SKM-1 treated with dmso at 0.1 percent for 144 hours (cell line): ENCODE results near the gene MAPKAP1.
"Not testable (repeated sequence)": the region's sequence is repeated elsewhere in the genome, so short reads cannot be mapped to it uniquely, and the experiment has no call there.

Experiments
- DNase-seq: peaks from one replicate; lab custom pipeline; 2025; ENCODE audit not compliant: unreplicated experiment; lab: John Stamatoyannopoulos, UW

Gene MAPKAP1

DNA sequence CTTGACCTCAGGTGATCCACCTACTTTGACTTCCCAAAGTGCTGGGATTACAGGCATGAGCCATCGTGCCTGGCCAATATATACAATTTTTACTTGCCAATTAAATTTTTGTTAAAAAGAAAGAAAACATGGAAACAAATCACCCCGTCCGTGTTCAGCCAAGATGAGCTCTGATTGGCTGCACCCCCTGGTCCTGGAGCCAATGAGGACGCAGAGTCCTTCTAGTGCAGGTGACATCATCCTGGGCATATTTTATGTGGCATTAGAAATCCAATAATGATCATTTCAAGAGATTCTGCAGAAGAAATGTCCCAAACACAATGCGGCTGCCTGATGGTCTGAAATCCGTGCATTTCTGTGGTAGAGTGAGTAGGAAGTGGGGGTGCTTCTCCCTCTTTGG, 285.8 kb downstream of the MAPKAP1 start:
- DNase-seq: no peak

DNA sequence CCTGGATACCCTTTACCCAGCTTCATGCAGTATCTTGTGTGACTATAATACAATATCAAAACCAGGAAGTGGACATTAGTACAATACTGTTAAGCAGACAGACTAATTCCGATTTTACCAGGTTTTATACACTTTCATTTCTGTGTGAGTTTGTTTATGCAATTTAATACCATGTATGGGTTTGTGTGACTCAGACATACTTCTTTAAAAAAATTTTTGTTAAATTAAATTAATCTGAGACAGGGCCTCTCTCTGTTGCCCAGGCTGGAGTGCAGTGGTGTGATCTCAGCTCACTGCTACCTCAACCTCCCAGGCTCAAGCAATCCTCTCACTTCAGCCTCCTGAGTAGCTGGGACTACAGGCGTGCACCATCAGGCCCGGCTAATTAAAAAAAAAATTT, 288.6 kb downstream of the MAPKAP1 start:
- DNase-seq: no peak

DNA sequence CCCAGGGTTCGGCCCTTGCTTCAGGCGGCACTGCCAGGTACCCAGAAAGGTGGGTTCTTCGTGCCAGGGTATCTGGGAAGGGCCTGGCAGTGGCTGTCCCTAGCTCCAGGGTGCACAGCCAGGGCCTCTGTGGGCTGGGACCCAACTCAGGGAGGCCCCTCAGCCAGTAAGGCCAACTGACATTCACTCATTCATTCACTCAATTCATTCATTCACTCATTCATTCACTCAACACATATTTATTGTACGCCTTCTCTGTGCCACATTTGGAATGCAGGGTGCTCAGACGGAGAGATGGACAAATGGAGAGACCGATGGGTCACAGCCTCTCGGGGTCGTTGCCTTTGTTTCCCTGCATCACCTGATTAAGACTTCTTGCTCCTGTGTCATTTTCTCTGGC, 290.5 kb downstream of the MAPKAP1 start:
- DNase-seq: no peak

DNA sequence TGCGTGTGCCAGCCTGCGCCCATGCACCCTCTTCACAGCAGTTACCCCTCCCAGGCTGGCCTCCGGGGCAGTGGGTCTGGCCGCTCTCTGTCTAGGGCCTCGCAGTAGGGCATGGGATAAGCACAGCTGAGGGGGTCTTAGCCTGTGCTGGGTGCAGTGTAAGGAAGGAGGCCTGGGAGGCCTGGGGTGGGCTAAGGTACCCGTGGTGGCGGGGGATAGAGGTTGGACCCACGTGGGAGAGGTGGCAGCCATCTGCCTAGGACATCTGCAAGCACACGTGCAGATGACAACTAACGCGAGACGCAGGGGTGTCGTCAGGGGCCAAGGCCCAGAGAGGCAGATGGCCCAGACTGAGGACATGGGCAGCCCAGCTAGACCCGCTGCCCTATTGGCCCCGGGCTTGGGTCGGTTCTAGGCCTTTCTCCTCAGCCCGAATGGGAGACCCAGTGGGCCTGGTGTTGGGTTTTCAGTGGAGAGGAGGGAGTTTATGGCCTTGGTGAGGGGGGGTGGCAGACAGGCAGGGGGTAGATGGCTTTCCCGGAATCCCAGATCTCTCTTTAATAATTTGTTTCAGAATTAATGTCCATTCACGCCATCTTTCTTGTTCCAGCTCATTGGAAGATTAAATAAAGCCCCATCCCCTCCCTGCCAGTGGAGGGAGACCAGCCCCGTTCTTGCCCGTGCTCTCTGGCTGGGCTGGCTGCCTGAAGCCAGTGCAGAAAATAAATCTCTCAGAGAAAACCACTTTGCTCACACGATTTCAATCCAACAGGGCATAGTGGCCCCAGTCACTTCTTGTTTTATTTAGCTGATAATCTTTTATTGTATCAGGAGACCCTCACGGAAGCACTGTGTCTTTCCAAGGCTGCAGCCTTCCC, 291.2 kb downstream of the MAPKAP1 start:
- no peak for DNase-seq

DNA sequence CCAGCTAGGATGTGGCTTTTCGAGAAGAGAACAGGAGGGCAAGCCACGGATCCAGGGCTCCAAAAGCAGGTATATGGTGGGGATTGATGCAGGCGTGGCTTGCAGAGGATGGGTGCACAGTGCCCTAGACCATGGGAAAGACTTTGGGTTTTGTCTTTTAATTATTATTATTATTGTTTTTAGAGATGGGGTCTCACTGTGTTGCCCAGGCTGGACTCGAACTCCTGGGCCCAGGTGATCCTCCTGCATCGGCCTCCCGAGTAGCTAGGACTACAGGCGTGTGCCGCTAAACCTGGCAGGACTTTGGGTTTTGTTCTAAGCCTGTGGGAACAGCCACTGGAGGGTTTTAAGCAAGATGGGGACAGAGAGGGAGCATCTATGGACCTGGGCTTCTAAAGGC, 293.4 kb downstream of the MAPKAP1 start:
- DNase-seq: no peak

DNA sequence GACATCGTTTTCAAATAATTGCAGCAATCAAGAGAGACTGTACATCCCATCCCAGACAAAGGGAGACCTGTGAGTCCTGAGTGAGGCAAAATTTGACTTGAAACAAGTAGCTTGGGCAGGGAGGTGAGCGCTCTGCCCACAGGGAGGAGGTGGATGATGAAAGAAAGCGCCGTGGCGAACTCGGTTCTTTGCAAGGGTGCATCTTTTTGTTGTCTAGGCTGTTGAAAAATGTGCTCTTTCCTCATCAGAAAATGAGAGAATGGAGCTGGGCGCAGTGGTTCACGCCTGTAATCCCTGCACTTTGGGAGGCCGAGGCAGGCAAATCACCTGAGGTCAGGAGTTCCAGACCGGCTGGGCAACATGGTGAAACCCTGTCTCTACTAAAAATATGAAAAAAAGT, 294.8 kb downstream of the MAPKAP1 start:
- DNase-seq: no peak

DNA sequence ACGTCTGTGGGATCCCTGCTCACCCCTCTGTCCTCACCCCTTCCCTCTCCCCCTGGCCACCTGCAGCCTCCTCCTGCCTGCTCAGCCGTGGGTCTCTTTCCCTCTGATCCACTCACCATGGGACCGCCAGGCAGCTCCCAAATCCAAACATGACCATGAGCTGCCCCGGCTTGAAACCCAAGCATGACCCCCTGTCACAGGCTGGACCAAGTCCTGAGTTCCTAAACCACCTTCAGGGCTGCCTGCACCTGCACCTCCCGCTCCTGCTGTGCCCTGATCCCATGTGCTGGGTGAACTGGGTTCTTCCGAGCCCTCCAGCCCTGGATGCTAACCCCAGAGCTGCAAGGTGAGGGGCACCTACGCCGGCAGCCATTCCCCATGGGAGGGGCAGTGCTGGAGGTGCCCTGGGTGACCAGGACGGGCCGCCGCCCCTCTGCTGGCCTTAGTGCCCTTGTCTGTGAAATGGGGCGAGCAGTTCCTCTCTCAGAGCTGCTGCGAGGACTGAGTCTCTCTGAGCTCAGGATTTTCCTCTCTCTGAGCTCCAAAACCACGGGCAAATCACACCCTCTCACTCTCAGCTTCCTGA, 295.7 kb downstream of the MAPKAP1 start:
- no peak for DNase-seq

DNA sequence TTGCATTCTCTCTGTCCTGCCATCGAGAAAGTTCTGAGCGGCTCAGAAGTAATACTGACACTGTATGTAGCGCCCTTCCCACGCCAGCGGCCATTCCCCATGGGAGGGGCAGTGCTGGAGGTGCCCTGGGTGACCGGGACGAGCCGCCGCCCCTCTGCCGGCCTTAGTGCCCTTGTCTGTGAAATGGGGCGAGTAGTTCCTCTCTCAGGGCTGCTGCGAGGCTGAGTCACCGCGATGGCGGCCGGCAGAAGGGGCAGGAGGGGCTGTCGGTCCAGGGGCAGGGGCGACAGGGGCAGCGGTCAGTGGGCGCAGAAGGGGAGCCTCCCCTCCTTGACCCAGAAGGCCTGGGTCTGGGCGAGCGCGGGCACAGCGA, 296.5 kb downstream of the MAPKAP1 start:
- no peak for DNase-seq

DNA sequence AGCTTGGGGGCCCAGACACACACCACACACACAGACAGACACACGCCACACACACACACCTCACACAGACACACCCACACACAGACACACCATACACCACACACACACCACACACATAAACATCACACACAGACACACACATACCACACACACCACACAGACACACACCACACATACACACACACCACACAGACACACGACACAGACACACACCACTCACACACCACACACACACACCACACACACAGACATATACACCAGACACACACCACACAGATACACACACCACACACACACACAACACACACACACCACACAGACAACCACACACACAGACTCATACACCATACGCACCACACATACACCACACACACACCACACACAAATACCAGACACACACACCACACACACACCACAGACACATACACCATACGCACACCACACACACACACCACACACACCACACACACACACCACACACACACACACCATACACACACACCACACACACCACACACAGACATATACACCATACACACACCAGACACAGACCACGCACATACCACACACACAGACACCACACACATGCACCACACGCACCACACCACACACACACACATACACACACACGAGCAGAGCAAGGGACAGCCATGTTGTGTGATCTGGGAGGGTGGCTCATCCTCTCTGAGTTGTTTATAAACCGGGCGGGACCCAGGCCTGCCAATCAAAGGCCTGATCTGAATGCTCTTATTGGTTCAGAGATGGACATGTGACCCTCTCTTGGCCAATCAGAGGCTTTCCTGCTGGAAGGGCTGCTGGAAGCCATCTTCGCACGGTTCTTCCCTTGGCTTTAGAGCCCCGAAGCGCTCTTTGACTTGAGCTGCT, 297.1 kb downstream of the MAPKAP1 start:
- no peak for DNase-seq

DNA sequence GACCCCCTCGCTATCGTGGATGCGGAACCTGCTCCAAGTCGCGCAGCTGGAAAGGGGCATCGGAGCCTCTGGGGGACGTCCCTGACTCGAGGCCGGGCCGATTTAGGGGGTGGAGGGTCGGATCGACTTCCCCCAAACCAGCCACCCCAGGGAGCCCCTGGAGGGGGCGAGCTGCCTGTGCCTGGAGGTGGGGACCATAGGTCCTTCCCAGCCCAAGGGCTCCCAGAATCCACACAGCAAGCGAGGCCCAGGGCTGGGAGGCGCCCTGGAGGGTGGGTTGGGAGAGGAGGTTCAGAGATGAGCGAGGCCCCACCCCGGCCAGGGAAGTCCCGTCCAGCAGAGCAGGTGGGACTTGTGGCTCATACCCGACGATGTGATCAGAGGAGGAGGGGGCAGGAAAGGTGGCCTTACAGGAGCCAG, 297.8 kb downstream of the MAPKAP1 start:
- DNase-seq: no peak

DNA sequence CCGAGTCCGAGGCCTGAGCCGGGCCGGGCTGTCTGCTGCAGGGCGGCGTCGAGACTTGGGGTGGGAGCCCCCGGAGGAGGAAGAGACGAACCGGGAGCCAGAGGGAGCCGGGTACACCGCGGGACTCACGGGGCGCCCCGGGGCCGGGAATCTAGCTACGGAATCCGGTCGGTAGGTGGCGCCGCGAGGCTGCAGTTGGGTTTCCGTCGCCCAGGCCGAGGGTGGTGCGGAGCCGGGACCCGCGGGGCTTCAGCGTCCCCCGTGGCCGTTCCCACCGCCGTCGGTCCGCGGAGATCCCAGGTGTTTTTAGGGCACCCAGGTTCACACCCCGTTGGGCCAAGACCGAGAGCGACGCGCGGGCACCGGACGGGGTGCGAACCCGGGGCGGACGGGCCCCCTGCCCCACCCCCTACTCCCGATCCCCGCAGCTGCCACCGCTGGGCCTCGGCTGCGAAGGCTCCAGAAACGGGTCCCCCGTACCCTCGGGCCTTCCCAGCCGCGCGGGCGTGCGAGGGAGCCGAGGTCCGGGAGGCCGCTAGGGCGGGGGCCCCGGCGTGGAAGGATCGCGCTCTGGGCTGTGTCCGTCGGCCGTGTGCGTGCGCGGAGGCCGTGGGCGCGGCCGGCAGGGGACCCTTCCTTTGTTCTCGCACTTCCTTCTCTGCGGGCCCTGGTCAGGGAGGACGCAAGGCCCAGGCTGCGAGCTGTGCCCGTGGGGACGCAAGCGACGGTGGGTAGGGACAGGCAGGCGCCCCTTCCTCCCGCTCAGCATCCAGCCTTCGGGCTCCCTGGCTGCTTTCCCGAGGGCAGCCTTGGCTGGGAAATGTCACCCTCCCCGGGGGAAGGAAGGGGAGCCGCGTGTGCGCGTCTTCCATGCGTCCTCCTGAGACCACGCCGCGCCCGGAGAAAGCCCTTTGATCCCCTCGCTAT, 298.8 kb downstream of the MAPKAP1 start:
- DNase-seq: peak; percentile 44

DNA sequence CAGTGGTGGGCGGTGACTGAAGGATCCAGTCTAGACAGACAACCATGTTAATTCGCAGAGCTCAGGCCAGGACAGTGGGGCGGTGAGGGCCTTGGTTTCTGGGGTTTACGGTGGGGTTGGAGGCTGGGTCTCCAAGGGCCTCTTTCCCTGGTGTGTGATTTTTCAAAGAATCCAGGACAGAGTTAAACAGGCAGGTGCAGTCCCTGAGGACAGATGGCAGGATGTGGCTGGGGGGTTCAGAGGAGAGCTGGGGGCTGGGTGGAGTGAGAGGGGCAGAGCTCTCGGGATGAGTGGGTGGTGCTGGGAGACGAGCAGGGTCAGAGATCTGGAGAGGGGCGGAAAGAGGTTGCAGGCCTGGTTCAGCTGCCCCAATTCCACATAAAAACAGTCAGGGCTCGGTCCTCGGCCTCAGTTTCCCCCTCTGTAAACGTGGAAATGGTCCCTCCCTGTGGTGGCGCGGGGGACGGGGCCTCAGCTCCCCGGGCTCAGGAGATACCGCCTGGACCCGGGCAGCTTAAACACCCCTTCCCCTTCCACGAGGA, 299.5 kb downstream of the MAPKAP1 start:
- DNase-seq: no peak

DNA sequence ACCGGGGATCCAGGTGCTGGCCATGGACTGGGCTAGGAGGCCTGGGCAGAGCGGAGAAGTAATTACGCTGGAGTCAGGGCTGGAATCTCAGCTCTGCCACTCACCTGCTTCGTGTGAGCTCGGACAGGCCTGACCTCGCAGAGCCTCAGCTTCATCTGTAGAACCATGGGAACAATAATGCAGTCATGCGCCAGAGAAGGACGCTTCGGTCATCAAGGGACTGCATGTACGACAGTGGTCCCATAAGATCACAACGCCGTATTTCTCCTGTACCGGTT, 300.3 kb downstream of the MAPKAP1 start:
- no peak for DNase-seq

DNA sequence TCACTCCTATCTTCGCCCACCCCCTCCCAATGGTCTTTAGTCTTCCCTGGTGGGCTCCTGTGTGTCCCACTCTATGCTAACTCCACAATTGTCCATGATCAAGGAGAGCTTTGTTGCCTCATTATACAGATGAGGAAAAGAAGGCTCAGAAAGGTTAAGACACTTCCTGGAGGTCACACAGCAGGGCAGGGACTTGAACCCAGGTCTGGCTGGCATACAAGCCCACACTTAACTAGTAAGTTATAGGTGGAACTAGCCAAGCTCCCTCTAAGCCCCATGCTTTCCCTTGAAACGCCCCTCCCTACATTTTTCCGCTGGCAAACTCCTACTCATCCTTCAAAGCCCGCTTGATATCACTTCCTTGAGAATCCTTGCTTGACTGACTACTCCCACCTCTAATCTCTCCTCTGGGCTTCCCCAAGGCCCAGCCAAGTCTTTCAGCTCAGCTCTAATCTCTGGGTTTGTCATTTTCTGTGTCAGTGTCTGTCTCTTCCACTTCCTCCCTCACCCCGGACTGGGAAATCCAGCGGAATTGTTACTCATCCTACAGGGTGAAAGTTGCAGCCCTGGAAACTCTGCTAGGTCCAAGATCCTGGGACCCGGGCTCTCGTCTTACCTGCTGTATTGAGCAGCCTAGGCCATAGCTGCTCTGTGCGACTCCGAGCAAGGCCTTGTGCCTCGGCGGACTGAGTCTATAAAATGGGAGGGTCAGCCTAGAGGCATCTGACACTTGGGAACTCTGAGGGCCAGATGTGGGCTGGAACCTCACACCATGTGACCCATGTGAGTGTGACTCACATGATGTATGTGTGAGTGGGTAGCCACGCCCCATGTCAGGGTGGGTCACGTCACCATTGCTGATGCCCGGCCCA, 300.8 kb downstream of the MAPKAP1 start:
- DNase-seq: no peak

DNA sequence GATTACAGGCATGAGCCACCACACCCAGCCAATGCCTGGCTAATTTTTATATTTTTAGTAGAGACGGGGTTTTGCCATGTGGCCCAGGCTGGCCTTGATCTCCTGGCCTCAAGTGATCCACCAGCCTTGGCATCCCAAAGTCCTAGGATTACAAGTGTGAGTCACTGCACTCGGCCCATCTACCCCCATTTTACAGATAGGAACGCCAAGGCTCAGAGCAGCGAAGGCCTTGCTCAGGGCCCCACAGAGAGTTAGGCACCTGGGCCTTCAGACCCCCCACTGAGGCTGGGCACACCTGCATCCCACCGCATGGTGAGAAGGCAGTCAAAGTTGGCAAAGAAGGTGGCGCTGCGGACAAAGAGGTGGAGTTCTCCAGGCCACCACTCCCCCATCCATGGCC, 302.3 kb downstream of the MAPKAP1 start:
- DNase-seq: no peak

DNA sequence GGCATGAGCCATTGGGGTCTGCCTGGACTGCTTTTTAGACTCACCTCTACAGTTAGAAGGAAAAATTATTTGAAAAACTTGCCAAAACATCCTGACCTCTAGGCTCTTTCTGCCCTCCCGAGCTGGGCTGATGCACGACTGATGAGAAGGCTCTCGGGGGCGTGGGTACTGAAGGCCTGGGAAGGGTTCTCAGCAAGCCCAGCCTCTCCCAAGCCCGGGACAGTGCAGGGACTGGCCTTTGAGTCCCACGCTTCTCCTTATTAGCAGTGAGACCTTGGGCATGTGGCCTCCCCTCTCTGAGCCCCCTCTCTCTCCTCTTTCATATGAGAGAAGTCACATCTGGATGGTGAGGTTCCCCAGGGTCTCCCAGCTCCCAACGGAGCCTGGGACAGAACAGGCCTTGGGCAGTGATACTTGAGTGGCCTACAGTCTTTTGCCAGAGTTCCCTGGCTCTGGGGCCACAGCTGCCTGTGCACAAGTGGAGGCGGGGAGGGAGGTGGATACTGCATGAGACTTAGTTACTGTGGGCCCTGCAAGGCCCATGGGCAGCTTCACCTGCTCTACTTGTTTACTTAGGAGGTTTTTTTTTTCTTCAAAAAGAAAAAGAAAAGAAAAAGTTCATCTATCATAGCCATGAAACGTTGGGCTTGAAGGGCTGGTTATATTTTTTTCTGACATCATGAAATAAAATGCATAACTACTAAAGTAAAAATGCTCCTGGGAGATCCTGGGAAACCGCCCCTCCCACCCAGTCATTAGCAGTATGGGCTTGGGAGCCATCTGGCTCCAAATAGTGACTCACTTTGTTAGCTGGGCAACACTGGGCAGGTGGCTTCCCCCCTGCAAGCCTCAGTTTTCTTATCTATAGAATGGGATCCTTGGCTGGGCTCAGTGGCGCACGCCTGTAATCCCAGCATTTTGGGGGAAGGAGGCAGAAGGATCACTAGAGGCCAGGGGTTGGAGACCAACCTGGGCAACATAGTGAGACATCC, 306.0 kb downstream of the MAPKAP1 start:
- no peak for DNase-seq

DNA sequence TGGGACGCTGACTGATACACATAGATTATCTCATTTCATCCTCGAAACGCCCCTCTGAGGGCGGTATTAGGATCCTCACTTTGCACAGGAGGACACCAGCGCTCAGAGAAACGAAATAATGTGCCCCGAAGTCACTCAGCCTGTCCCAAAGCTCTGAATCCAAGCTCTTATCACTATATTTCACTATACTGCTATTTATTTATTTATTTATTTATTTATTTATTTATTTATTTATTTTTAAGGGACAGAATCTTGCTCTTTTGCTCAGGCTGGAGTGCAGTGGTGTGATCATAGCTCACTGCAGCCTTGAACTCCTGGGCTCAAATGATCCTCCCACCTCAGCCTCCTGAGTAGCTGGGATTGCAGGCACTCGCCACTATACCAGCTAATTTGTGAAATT, 306.8 kb downstream of the MAPKAP1 start:
- DNase-seq: not testable (repeated sequence)

DNA sequence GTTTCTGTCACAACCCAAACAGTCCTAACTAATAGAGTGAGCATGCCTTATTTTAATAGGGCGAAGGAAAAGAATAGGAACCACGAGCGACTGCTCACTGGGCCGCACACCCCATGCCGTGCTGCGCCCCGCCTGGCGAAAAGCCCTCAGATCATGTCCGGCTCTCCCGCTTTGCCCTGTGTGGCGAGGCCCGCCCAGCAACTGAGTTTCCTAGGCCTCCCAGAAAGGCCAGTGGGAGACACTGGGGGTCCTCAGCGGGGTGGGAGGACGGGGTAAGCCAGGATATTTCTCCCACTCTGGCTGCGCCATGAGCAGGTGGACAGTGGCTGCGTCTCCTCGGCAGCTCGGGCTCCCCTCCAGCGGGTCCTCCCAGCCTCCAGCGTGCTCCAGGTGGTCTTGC, 307.3 kb downstream of the MAPKAP1 start:
- DNase-seq: no peak

DNA sequence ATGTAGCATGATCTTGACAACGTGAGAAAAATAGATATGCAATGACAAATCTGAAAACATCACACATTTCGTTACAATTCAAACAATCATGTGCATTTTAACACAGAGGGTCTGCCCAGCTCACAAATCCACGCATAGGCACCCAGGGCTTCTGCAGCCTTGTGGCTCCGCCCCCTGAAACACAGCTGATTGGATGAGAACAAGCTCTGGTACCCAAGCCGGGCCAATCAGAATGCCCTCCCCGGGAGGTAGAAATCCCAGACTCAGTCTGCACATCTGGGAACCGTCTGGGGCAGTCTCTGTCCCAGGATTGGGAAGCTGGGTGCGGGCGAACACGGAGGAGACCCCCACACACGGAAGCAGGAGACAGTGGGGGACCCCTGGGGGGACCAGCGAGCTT, 307.8 kb downstream of the MAPKAP1 start:
- DNase-seq: no peak
